Hepatocyte (in vitro differentiated cells): ENCODE measurements around the gene C8G. TPM values are rescaled to one million over a fixed set of nuclear protein-coding genes. Genes with fewer than 3 reads are reported as not detected.

Experiments
- DNase-seq: peaks from one replicate; pipeline ENCODE4 v3.0.0-alpha.2; 2016; ENCODE audit warnings: low spot score
- H2AFZ ChIP-seq: fragments of 200-600 bp; sonication (generic); 2 replicates; pipeline ENCODE4 v1.6.0; 2016; ENCODE audit warnings: antibody characterized with exemption, mild to moderate bottlenecking
- H3K27ac ChIP-seq: fragments of 200-600 bp; sonication (generic); 2 replicates; pipeline ENCODE4 v1.5.1; 2016; ENCODE audit warnings: mild to moderate bottlenecking
- H3K27me3 ChIP-seq: fragments of 200-600 bp; sonication (generic); 2 replicates; pipeline ENCODE4 v1.6.1; 2016
- H3K36me3 ChIP-seq: fragments of 200-600 bp; sonication (generic); replicated peaks from 2 replicates; pipeline ENCODE4 v1.5.1; 2016; ENCODE audit warnings: low read depth; ENCODE audit not compliant: insufficient read depth
- H3K4me1 ChIP-seq: fragments of 200-600 bp; sonication (generic); 2 replicates; pipeline ENCODE4 v1.5.1; 2016; ENCODE audit warnings: mild to moderate bottlenecking, moderate library complexity; ENCODE audit not compliant: insufficient read depth
- H3K4me2 ChIP-seq: fragments of 200-600 bp; sonication (generic); 2 replicates; pipeline ENCODE4 v1.6.0; 2016
- H3K4me3 ChIP-seq: fragments of 200-600 bp; sonication (generic); 2 replicates; pipeline ENCODE4 v1.5.1; 2016; ENCODE audit warnings: mild to moderate bottlenecking
- H3K79me2 ChIP-seq: fragments of 200-600 bp; sonication (generic); 2 replicates; pipeline ENCODE4 v1.6.0; 2017; ENCODE audit warnings: mild to moderate bottlenecking
- H3K9me2 ChIP-seq: fragments of 200-600 bp; sonication (generic); replicated peaks from 2 replicates; pipeline ENCODE4 v1.6.0; 2017; ENCODE audit warnings: mild to moderate bottlenecking; ENCODE audit not compliant: insufficient read depth
- H3K9me3 ChIP-seq: fragments of 200-600 bp; sonication (generic); 2 replicates; pipeline ENCODE4 v1.5.1; 2016; ENCODE audit warnings: low read depth, mild to moderate bottlenecking
- H4K20me1 ChIP-seq: fragments of 200-600 bp; sonication (generic); 2 replicates; pipeline ENCODE4 v1.6.0; 2016; ENCODE audit warnings: mild to moderate bottlenecking; ENCODE audit not compliant: insufficient read depth, poor library complexity, severe bottlenecking
- CTCF ChIP-seq: fragments of 200-600 bp; sonication (generic); IDR thresholded peaks from 2 replicates; pipeline ENCODE4 v1.5.1; 2016; ENCODE audit warnings: antibody characterized with exemption, mild to moderate bottlenecking; ENCODE audit not compliant: poor library complexity
- EZH2 ChIP-seq: fragments of 200-600 bp; sonication (generic); IDR thresholded peaks from 2 replicates; pipeline ENCODE4 v1.6.1; 2016; ENCODE audit warnings: antibody characterized with exemption, mild to moderate bottlenecking, borderline replicate concordance
- EZH2phosphoT487 ChIP-seq: fragments of 200-600 bp; sonication (generic); IDR thresholded peaks from one replicate; pipeline ENCODE4 v1.6.1; 2018; ENCODE audit warnings: antibody characterized with exemption, mild to moderate bottlenecking, low read depth, moderate library complexity; ENCODE audit not compliant: unreplicated experiment, severe bottlenecking
- WGBS: methylation state at CpG from one replicate; pipeline ENCODE4 v1.1.6; 2016; ENCODE audit warnings: low lambda C conversion rate; ENCODE audit errors: missing lambda C conversion rate; 5-methylcytosine and 5-hydroxymethylcytosine counted together
- polyA plus RNA-seq: library from polyadenylated mRNA; unstranded; fragments of >200 nt; fragmentation: Nextera tagmentation; extraction: Ambion mirVana; gene quantifications from 2 replicates; pipeline ENCODE4 v1.2.1, GENCODE V29; 2016
- total RNA-seq: library from RNA; depleted of rRNA; stranded (reverse); fragments of >200 nt; gene quantifications from 2 replicates; pipeline ENCODE4 v1.2.3, GENCODE V29; 2014

C8G gene
- total and polyA plus RNA-seq, 2 experiments from 2014 or later: 5.7 to 15.4 TPM

GRCh38 chr9:136900556-136900955 lies 44.5 kb upstream of the C8G start:
- DNase-seq: no peak
- WGBS: 97% methylated on average over 10 of the region's 10 CpGs
- peaks cover 8% of the 10 kb centered on the region for H3K79me2 ChIP-seq
- H3K4me1 ChIP-seq: peaks cover 7% of the 10 kb centered on the region
- no peaks in the 10 kb centered on the region for H3K36me3 ChIP-seq
- TF ChIP-seq EZH2phosphoT487 (no peak), EZH2 (no peak), CTCF (no peak)
- H3K27me3 ChIP-seq: no peaks in the 10 kb centered on the region
- H3K27ac ChIP-seq: no peak overlapping the region
- H3K4me2 ChIP-seq: no peak overlapping the region
- no peaks in the 10 kb centered on the region for H3K9me2 ChIP-seq
- H2AFZ ChIP-seq: no peak overlapping the region
- no peaks in the 10 kb centered on the region for H3K9me3 ChIP-seq
- H4K20me1 ChIP-seq: no peaks in the 10 kb centered on the region
- H3K4me3 ChIP-seq: no peak overlapping the region

GRCh38 chr9:136900988-136901515 lies 44.0 kb upstream of the C8G start:
- Histone ChIP-seq H3K4me1 (peaks cover 7% of the 10 kb centered on the region), H3K9me3 (no peaks in the 10 kb centered on the region), H3K27ac (peak overlapping the region; percentile 92), H2AFZ (no peak overlapping the region), H3K36me3 (no peaks in the 10 kb centered on the region), H3K9me2 (no peaks in the 10 kb centered on the region), H3K4me2 (no peak overlapping the region), H3K4me3 (no peak overlapping the region), H3K27me3 (no peaks in the 10 kb centered on the region), H3K79me2 (peaks cover 4% of the 10 kb centered on the region), H4K20me1 (no peaks in the 10 kb centered on the region)
- TF ChIP-seq EZH2phosphoT487 (no peak), EZH2 (no peak), CTCF (no peak)
- WGBS: 88% methylated on average over 13 of the region's 13 CpGs
- no peak for DNase-seq

- Histone ChIP-seq H3K4me3 (no peak overlapping the region), H3K9me3 (no peaks in the 10 kb centered on the region), H3K27ac (peak overlapping the region; percentile 92), H3K4me2 (no peak overlapping the region), H3K36me3 (no peaks in the 10 kb centered on the region), H3K4me1 (peaks cover 7% of the 10 kb centered on the region), H3K9me2 (no peaks in the 10 kb centered on the region), H3K27me3 (no peaks in the 10 kb centered on the region), H3K79me2 (no peaks in the 10 kb centered on the region), H2AFZ (no peak overlapping the region), H4K20me1 (no peaks in the 10 kb centered on the region)
- peak; percentile 52 for DNase-seq
- TF ChIP-seq EZH2phosphoT487: no peak
- TF ChIP-seq EZH2: no peak
- TF ChIP-seq CTCF: no peak
- 84% methylated on average over 20 of the region's 20 CpGs for WGBS
These were observed 43.4 kb upstream of the C8G start for GRCh38 chr9:136901516-136902258.
